CD4-positive, alpha-beta T cell treated with Interleukin-1 beta for 1 hour (primary cell): ENCODE results near the gene UMODL1.

ENCODE experiments used
- DNase-seq, 2 donors: peaks; one replicate each; pipeline ENCODE4 v3.0.0-alpha.2; 2020 to 2022

UMODL1 gene

DNA sequence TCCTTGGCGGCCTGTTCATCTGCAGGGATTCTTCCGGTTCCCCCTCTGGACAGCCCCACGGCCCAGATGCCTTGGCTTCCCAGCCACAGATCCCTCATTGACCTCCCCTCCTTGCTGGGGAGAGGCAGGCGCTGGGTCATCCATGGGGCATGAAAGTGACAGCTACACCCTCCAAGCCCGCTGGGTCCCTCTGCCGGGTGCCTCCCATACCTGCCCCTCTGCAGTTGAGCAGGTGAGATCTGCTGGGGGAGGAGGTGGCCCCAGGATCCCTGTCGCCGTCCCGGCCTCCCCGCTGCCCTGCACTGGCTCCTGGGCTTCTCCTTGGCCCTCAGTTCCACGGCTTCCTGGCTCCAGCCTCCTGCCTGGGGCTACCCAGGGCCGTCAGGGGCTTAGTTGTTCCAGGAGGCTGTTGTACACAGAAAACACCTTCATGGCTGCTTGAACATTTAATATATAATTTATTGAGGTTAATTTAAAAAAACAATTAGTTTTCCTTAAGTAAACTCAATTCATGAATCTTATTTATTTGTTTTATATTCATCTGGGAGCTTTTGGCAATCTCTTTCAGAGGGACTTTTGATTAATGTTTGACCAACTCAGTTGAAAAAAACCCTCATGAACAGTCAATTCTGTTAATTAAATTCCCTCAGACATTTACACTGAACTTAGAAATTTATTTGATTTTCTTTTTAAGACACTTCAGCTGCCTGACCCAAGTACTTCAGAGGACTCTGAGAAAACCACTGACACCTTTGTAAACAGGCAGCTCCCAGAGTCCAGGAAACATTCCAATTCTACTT is 80.2 kb downstream of the UMODL1 start:
- no peak for DNase-seq

DNA sequence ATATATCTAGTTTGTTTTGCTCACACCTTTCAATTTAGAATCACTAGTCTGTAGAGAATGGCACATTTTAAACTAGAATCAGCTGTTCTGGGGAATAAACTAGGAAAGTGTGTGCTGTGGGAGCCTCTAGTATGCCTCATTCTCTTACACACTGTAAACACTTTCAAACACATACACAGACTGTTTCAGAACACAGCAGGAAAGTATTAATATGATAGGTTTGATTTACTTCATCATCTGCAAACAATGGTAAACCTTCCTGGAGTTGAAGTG is 80.8 kb downstream of the UMODL1 start:
- DNase-seq, result no peak

GRCh38 chr21:42153046-42153686 is 82.0 kb downstream of the UMODL1 start:
- no peak for DNase-seq

GRCh38 chr21:42153746-42154145 is 82.6 kb downstream of the UMODL1 start:
- no peak for DNase-seq

DNA sequence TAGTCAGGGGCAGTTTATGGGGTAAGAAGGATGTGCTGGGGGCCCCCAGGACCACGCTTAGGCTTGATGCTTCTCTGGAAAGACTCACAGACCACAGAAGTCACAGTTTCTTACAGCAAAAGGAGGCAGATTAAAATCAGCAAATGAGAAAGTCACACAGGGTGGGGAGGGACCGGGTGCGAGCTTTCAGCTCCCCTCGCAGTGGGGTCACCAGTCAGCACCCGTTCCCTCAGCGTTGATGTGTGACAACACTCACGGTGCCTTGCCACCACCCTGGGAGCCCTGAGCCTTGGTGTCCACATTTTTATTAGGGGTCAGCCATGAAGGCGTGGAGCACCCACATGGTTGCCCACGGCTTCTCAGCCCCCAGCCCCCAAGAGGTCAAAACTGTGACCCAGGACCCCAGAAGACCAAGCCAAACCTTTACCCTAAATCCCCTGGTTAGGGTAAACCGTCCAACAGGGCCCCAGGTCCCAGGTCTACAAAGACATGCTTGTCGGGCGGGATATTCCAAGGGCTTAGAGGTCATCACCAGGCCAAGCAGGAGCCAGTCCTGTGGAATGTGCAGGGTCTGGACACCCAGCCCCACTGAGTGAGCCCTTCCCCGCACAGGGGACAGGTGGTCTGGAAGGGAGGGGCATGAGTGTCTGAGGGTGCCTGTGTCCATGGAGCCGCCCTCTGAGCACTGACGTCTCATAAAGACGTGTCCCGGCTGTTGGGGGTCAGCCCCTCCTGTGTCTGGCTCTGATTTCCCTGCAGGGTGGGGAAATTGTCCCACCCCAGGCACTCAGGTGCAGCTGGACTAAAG is 83.3 kb downstream of the UMODL1 start:
- DNase-seq, result no peak

DNA sequence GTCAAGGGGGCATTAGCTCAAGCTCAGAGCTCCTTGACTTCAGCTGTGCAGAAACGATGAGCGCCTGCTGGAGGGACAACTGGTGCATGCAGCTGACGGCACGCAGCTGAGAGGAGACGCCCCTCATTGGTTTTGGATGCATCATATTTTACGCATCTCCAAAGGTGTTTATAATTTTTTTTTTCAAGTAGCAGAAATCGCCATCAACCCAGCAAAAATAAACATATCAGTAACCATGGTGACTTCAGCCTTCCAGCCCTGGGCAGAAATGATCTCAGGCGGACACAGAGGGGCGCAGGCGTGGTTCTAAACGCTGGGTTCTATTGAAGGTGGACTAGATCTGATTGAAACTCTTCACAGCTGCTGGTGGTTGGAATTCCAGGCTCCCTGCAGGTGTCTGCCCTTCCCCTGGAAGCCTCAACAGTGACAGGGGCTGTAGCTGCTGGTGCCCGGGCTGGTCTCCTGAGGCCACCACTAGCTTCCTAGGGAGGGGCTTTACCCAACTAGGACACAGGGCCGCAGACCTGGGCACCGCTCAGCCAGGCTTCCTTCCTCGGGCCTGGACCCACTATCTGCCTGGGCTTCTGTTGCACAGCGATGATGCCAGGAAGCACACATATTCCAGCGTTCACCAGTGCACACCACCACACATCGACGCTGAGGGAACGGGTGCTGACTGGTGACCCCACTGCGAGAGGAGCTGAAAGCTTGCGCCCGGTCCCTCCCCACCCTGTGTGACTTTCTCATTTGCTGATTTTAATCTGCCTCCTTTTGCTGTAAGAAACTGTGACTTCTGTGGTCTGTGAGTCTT is 84.1 kb downstream of the UMODL1 start:
- no peak for DNase-seq

- no peak for DNase-seq
Observed at GRCh38 chr21:42156690-42157605, 85.8 kb downstream of the UMODL1 start.

DNA sequence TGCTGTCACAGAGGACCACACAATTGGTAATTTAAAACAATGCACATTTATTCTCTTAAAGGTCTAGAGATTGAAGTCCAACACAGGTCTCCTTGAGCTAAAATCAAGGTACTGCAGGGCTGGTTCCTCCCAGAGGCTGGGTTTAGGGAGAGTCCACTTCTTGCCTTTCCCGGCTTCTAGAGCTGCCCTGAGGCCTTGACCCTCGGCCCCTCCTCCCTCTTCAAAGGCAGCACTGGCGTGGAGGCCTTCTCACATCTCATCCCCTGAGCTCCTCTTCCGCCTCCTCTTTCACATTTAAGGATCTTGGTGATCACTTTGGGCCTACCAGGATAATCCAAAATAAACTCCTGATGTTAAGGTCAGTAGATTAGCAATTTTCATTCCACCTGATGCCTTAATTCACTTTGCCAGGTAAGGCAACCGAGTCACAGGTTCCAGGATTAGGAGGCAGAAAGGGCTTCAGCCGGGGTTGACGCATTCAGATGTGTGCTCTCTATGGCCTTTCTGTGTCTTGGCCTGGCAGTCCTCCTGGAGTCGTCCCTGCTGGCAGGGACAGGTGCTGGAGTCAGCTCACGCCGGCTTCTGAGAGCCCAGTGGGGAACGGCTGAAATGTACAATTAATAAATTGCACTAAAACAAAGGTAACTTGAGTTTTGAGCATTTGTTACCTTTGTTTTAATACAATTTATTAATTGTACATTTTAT is 86.6 kb downstream of the UMODL1 start:
- DNase-seq, result no peak

- no peak for DNase-seq
Observed at GRCh38 chr21:42158846-42159245, 87.7 kb downstream of the UMODL1 start.

GRCh38 chr21:42159560-42160110 is 88.5 kb downstream of the UMODL1 start:
- no peak for DNase-seq

GRCh38 chr21:42160111-42160721 is 89.1 kb downstream of the UMODL1 start:
- peak in 1 of 2 donors; percentile 16 for DNase-seq

DNA sequence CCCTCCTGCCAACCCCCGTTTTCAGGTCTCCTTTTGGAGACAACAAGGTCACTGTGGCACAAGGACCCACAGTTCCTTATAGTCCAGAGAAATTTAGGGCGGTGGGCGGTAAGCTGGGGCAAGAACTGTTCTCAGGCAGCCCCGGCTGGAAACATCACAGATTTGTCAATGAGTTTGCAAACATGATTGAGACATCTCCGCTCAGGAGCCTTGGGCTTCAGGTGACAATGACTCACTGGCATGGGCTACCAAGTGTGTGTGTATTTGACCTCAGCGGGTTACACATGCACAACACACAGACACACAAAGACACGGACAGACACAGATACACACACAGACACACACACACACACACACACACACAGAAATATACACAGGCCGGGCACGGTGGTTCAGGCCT is 89.6 kb downstream of the UMODL1 start:
- DNase-seq, result no peak

DNA sequence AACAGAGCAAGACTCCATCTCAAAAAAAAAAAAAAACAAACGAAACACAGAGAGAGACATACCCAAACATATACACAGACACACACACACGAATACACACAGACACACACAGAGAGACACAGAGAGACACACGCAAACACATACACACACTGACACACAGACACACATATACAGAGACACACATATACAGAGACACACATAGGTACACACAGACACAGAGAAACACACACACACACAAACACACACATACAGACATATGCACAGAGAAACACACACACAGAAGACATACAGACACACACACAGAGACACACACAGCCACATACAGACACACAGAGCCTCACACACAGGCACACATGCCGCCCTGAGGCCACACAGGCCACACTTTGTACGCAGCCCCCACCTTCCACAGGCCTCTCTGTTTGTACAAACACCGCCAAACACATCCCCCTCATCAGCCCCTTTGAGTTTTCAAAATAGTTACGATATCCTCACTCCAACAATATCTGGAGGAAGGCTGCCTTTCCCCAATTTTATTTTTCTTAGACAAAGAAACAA is 90.4 kb downstream of the UMODL1 start:
- DNase-seq, result no peak

GRCh38 chr21:42161956-42162681 is 91.0 kb downstream of the UMODL1 start:
- DNase-seq, result no peak

- DNase-seq, result peak in 1 of 2 donors; percentile 13
Observed at GRCh38 chr21:42162831-42163510, 91.9 kb downstream of the UMODL1 start.

DNA sequence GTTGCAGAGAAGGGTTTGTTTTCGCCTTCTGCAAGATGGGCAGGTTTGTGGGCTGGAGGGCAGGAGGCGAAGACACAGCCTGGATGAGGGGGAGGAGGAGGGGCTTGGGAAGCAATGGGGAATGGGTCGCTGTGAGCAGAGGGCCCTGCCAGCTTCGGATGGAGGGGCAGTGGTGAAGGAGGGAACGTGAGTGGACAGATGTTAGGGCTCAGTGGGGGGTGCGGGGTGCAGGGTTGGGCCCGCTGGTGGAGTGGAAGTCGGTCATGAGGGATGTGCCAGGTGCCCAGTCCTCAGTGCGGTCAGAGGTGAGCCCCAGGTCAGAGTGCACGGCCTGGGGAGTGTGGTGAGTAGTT is 92.4 kb downstream of the UMODL1 start:
- DNase-seq, result no peak

DNA sequence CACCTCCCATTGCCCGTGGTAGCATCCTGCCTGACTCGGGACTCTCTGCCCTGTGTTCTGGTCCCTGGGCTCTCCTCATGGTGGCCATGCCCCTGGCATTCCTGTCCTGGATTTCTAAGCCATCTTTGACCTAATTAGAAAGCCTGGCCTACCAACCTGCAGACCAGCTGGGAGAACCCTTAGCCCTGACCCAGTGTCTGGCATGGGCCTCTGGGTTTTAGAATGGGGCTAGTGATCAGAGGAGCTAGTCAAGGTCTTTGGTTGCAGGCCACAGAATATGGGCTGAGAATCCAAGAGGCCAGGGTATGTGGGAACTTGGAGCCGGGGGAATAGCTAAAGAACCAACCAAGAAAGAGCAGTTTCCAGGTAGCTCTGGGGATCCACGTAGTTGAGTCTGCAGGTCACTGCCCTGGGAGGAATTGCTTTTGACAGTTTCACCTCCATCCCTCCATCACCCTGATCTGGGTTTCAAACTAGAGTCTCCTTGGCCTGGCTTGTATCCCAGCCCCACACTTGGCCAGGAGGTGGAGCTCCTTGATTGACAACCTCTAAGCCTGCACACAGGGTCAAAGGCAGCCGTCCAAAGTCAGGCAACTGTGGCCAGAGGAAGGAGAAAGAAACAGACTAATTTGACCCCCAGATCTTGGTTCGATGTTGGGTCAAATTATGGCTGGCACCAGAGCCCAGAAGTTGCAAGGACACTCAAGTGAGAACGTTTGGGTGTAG is 93.1 kb downstream of the UMODL1 start:
- DNase-seq, result peak; percentile 66 to 67

GRCh38 chr21:42164818-42165217 is 93.7 kb downstream of the UMODL1 start:
- no peak for DNase-seq
